ENCODE data around the gene OPA1.

Gene OPA1

DNA sequence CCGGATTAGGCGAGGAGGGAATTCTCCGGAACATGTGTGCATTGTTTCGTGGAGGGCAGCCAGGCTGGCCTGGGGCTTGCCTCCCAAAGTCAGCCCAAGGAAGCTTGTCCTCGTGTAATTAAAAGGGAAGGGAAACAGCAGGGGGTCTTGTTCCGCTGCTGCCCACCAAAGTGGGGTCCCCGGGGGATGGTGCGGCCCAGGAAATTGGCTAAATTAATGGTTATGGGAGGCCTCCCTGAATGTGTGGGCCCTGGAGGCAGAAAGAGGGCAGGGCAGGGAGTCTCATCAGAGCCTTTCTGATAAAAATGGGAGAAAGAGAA is 118.1 kb downstream of the OPA1 start:
- DNase-seq (ENCODE audit: low spot score): no peak

GRCh38 chr3:193711523-193711963 is 118.5 kb downstream of the OPA1 start:
- no peak for DNase-seq (ENCODE audit: low spot score)

- no peak for DNase-seq (ENCODE audit: low spot score)
Observed at GRCh38 chr3:193711964-193712598, 119.1 kb downstream of the OPA1 start.

DNA sequence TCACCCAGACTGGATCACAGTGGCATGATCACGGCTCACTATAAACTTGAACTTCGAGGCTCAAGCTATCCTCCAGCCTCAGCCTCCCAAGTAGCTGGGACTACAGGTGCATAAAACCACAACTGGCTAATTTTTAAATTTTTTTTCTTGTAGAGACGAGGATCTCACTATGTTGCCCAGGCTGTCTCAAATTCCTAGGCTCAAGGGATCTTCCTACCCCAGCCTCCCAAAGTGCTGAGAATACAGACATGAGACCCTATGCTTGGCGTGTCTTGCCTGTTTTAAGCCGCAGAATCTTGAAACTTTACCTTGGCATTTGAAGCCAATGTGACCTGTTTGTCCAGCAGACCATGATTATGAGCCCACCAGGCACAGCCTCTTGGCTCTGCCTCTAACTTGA is 119.9 kb downstream of the OPA1 start:
- DNase-seq (ENCODE audit: low spot score): no peak

DNA sequence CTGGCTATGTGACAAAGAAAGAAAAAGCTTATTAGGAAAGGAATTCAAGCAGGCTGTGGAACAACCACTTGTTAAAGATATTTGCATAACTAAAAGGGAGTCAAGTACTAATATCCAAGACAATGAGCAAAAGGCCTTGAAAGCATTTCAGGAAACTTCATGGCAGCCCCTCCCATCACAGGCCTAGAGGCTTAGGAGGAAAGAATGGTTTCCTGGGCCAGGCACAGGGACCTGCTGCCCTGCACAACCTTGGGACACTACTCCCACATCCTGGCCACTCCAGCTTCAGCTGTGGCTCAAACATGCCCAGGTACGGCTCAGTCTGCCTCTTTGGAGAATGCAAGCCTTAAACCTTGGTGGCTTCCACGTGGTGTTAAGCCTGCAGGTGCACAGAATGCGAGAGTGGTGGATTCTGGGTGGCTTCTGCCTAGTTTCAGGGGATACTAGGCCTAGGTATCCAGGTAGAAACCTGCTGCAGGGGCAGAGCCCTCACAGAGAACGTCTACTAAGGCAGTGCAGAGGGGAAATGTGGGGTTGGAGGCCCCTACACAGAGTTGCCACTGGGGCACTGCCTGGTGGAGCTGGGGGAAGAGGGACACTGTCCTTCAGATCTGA is 121.6 kb downstream of the OPA1 start:
- no peak for DNase-seq (ENCODE audit: low spot score)

DNA sequence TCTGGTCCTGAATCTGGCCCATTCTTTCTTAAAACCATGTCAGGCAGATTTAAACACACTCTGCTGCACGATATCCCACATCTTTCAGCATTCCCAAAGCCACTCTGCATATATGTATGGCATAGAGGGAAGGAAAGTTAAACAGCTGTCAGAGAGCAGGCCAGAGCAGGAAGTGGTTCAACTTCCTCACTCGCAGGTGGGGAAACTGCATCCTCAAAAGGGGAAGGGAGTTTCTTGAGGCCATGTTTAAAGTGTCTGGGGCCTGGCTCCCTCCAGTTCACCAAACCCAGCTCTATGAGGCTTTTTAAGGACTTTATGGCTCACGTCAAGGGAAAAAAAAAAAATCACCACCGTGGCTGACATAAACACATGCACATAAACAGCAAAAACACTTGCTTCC is 123.1 kb downstream of the OPA1 start:
- DNase-seq (ENCODE audit: low spot score): no peak

DNA sequence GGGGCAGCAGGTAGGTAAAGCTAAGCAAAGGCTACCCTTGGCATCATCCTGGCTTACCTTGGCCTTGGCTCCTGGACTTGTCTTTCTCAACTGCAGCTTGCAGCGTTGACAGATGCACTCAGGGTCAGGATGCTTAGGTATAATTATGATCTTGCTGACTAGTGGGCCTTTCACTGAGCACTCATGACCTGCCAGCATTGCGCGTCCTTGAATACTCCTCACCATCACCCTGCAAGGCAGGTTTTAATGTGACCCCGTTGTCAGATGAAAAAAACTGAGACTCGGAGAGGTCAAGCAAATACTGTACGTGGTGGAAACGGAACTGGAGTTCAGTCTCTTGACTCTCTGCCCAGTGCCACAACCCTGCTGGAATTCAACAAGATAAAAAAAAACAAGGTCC is 126.7 kb downstream of the OPA1 start:
- DNase-seq (ENCODE audit: low spot score): no peak

GRCh38 chr3:193720169-193720568 is 127.2 kb downstream of the OPA1 start:
- DNase-seq (ENCODE audit: low spot score): no peak

GRCh38 chr3:193722566-193722965 is 129.6 kb downstream of the OPA1 start:
- DNase-seq (ENCODE audit: low spot score): no peak

DNA sequence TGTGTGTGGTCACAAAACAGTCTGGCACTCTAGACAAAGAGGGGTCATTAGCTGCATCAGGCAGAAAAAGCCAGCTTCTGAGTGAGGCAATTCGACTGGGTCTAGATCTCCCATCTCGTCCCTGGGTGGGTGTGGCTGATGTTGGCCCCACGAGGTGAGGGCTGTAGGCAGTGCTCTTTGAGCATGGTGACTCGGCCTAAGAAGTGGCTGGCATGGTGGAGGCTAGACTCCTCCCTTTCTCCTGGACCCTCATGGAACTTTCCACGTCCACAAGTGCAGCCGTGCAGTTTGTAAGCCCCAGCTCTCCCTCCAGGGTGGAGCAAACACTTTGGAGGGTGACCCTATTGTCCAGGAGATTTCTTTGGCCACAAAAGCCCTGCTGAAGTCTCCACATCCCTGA is 134.1 kb downstream of the OPA1 start:
- no peak for DNase-seq (ENCODE audit: low spot score)

- DNase-seq (ENCODE audit: low spot score): no peak
Observed at GRCh38 chr3:193728429-193729087, 135.6 kb downstream of the OPA1 start.

DNA sequence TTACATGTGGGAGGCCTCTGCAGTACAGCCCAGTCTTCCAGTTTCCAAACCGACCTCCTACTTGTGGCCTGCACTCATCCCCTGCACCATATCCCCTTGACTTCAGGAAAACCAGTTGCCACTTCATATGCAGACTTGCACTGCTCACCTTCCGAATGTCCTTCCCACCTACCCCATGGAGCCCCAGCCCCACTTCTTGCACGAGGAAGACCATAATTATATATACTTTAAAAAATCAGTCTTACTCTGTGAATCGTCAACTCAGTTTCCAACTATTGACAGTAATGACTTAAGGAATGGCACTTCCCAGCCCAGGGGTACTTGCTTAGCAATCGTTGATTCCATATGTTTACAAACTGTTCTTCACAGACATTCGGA is 136.1 kb downstream of the OPA1 start:
- DNase-seq (ENCODE audit: low spot score): no peak

- DNase-seq (ENCODE audit: low spot score): no peak
Observed at GRCh38 chr3:193729601-193730000, 136.6 kb downstream of the OPA1 start.

DNA sequence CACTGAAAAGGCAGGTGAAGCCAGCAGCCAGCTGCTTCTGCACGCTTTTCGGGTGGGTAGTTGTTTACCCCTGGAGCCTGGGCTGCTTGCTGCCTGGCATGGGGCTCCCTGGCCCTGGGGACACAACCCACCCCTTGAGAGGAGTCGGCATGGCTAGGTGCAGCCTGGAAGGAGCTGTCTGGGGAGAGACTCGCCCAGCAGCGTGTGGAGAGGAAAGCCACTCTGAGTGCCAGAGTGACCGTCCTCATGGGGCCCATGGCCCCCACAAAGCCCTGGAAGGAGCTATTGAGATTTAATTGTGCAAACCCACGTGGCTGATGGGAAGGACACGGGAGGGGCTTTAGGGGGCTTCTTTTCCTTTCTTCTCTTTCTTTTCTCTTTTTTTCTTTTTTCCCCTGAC is 137.5 kb downstream of the OPA1 start:
- no peak for DNase-seq (ENCODE audit: low spot score)

DNA sequence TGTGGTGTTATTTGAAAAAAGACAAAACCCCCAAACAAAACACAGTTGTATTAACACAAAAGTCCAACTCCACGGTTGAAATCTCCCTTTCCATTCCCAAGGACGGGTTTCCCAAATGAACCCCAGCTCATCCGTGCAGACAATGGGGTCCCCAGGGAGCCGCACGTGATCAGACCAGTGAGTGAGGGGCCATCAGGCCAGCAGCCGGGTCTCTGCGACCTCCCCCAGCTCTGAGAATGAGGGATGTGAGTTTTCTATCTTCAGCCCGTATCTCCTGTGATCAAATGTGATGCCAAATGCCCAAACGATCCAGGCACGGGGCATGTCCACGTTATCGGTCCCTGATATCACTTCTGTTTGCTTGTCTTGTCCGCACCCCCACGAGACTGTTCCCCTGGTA is 138.0 kb downstream of the OPA1 start:
- no peak for DNase-seq (ENCODE audit: low spot score)

GRCh38 chr3:193731656-193732055 is 138.6 kb downstream of the OPA1 start:
- DNase-seq (ENCODE audit: low spot score): no peak

- DNase-seq (ENCODE audit: low spot score): peak; percentile 83
Observed at GRCh38 chr3:193732391-193732790, 139.4 kb downstream of the OPA1 start.

- DNase-seq (ENCODE audit: low spot score): no peak
Observed at GRCh38 chr3:193732827-193733226, 139.8 kb downstream of the OPA1 start.

- no peak for DNase-seq (ENCODE audit: low spot score)
Observed at GRCh38 chr3:193734737-193735366, 141.8 kb downstream of the OPA1 start.

DNA sequence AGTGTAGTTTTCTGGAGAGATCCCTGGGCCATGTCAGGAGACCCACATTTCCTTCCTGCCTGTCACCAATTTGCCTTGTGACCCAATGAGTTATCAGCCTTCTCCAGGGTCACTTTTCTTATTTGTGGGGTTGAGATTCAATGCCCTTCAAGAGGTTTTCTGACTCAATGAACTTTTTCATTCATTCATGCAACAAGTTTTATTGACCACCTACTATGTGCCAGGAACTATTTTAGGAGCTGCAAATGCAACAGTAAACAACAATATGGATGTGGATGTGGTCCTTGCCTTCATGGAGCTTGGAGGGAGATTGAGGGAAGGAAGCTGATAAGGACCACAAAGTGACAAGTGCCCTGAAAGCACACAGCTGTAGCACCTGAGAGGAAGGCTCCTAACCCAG is 142.8 kb downstream of the OPA1 start:
- no peak for DNase-seq (ENCODE audit: low spot score)

GRCh38 chr3:193736616-193737015 is 143.6 kb downstream of the OPA1 start:
- no peak for DNase-seq (ENCODE audit: low spot score)

- no peak for DNase-seq (ENCODE audit: low spot score)
Observed at GRCh38 chr3:193737191-193737751, 144.3 kb downstream of the OPA1 start.

DNA sequence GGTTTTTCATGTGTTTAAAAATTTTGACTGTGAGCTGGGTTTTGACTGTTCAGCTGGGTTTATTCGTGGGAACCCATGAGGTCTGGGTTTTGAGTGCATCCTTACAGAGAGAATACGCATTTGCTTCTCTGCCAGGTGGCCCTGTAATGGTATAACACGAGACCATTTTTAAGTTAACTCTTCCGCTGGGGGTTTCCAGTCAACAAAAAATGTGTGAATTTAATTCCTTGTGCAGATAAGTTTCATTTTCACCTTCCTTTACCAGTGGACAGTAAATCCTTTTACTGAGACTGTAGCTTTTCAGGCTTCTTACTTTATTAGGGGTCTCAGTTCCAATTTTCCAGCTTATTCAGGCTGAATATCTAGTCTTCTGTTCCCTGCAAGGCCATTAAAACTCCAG is 149.6 kb downstream of the OPA1 start:
- no peak for DNase-seq (ENCODE audit: low spot score)

Measured in RKO (cell line).